DMS114 treated with DMSO at 0.1 percent for 48 hours (cell line): ENCODE results near the gene PIK3R5.

ENCODE experiments used
- DNase-seq: peaks from one replicate; lab custom pipeline; 2025; ENCODE audit not compliant: unreplicated experiment; lab: John Stamatoyannopoulos, UW

The PIK3R5 gene

DNA sequence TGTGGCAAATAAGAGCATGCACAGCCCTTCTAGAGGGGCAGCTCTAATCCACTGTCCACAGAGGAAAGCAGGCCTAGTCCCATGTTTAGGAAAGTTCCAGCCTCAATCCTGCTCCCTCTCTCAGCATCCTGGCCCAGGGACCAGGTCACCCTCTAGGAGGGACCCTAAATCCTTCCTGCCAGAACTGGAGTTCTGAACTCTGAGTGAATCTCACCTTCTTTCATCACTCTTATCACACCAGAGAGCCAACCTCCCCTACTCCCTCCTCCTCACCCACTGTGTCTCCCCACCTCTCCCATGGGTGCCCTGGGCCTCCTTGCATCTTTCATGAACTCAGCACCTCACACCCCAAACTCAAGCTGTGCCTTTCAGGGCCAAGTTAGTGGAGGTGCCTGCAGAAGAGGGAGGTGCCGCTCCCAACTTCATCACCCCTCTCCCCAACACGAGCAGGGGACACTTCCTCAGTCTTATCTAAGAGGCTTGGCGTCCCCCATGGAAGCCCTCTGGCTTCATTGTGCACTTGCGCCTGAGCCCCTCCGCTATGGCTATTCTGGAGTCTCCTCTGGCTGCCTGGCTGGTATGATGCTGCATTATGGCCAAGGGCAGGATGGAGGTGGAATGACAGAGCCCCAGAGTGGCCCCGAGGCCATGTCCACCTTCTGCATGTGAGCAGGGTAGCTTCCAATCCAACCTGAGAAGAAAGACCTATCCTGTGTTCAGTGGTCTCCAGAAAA is 129.7 kb downstream of the PIK3R5 start:
- no peak for DNase-seq

DNA sequence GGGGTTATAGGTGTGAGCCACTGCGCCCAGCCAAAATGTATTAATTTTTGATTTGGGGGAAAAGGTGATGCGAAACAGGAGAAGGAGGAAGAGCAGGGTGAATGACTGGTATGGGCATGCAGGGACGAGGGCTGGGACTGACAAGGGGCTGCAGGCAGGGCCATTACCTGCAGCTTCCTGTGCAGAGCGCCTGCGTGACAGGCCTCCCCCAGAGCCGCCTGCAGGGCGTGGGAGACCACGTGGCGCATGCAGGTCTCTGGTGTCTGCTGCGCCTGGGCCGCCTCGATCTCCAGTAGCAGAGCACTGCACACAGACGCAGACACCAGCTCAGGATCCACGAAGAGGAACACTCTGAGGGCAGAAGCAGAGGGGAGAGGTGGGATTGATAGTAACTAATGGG is 130.4 kb downstream of the PIK3R5 start:
- no peak for DNase-seq

DNA sequence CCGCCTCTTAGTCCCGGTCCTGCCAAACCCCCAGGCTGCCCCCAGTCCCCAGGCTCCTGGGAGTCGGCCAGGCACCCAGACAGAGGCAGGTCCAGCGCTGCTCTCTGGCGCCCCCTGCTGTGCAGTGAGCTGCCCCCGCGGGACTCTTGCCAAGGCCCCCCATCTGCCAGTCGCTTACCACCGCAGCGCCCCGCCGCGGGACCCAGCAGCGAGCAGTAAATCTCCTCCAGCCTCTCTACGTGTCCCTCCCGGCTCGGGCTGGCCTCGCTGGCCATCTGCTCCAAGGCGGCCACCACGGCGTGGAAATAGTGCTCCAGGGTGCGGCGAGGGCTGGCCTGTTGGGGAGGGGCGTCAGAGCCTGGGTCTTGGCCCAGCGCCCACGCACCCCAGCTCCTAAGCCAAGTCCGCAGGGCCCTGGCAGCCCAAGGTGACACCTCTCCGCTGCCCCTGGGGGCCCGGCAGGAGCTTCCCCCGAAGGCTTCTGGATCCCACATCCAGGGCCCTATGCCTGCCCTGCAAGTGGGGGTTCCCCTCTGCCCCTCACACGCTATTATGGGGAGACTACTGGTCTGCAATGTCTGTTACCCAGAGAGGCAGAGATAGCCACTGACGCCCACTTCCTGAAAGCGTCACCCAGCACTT is 132.7 kb downstream of the PIK3R5 start:
- no peak for DNase-seq

DNA sequence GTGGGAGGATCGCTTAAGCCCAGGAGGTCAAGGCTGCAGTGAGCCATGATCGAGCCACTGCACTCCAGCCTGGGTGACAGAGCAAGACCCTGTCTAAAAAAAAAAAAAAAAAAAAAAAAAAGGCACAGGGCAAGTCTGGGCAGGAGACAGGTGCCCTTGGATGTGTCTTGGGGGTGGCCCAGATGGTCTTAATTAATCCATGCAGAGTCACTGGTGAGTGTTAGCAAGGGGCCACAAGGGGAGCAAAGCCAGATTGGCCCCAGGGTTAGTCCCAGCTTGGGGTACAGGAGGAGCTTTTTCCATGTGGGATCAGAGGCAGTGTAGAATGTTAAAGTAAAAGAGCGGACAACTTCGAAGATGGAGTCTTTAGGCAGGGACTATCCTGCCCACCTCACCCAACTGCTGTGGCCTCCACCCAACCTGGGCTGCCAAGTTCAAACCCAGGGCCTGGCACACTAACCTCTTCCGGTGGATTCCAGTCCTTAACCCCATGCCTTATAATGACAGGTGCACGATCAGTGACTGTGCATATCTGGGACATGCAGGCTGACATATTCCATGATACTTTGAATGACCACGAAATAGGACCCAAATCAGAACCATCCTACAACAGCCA is 134.2 kb downstream of the PIK3R5 start:
- no peak for DNase-seq

DNA sequence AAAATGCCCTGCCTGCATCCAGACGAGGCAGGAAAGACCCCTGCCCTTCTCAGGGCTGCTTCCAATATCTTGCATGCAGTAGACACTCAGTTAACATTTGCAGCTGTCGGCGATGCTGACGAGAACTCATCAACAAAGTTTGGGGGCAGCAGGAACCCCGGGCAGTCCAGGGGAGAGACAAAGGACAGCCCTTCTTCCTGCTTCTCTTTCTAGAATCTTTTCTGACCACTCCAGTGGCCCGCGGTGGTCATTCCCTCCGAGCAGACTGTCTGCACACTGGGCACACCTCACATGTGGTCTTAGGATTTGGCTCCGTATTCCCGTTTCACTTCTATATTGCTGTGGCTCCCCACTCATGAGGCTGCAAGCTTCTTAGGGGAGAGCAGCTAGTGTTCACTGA is 135.4 kb downstream of the PIK3R5 start:
- no peak for DNase-seq

DNA sequence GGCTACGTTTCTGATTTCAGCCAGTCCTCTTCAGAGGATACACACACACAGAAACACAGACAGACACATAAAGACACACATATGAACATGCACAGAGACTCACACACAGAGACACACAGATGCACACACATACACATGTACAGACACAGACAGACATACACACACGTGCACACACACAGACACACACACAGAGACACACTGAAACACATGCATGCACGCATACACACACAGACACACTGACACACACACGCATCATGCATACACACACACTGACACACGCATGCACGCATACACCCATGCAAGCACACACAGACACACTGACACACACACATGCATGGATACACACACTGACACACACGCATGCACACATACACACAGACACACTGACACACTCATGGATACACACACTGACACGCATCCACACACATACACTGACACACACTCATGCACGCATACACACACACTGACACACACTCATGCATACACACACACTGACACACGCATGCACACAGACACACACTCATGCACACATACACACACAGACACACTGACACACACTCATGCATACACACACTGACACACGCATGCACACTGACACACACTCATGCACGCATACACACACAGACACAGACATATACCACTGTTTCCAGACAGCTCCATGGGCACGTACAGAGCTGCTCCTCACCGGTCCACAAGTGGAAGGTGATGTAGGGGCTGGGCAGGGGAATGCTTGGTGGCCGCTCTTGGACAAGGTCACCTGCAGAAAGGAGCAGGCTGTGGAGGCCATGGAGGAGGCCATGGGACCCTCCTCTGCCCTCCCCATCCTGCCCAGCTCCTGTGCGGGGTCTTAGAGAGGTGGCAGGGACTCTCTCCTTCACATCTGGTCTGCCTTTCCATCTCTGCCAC is 136.2 kb downstream of the PIK3R5 start:
- no peak for DNase-seq
